MCF 10A (cell line): ENCODE measurements around the gene SLC39A9. TPM values are rescaled to one million over a fixed set of nuclear protein-coding genes. Genes with fewer than 3 reads are reported as not detected.

Source experiments
- BruUV-seq: library from RNA; stranded (reverse); fragments of 400-500 nt; replicated peaks from 2 replicates; lab custom pipeline; 2021; lab: Mats Ljungman, UMichigan
- CTCF ChIA-PET: fragments of 300-600 bp; sonication (Branson Sonifier 250); formaldehyde crosslinking; extraction: SDS; loops from one replicate; lab custom pipeline; 2021; ENCODE audit warnings: antibody characterized with exemption, inconsistent platforms; lab: Yijun Ruan, JAX
- POLR2A ChIA-PET: fragments of 300-600, 350-650 bp; sonication (Branson Sonifier 250); formaldehyde crosslinking; extraction: SDS; loops from one replicate; lab custom pipeline; 2020; ENCODE audit warnings: antibody characterized with exemption, inconsistent platforms; lab: Yijun Ruan, JAX
- DNase-seq: peaks from one replicate; pipeline ENCODE4 v3.0.0-alpha.2; 2018; ENCODE audit not compliant: unreplicated experiment
- H3K27ac Mint-ChIP-seq: one replicate; pipeline ENCODE4 v1.8.0; 2022; ENCODE audit warnings: mild to moderate bottlenecking, low read depth, mixed read lengths; ENCODE audit not compliant: unreplicated experiment
- H3K27me3 Mint-ChIP-seq: one replicate; pipeline ENCODE4 v1.8.0; 2022; ENCODE audit warnings: mixed read lengths; ENCODE audit not compliant: insufficient read depth, unreplicated experiment
- H3K36me3 Mint-ChIP-seq: one replicate; pipeline ENCODE4 v1.8.0; 2022; ENCODE audit warnings: mild to moderate bottlenecking, moderate library complexity, mixed read lengths; ENCODE audit not compliant: insufficient read depth, unreplicated experiment
- H3K4me1 Mint-ChIP-seq: one replicate; pipeline ENCODE4 v1.8.0; 2022; ENCODE audit warnings: mixed read lengths; ENCODE audit not compliant: insufficient read depth, unreplicated experiment
- H3K4me3 Mint-ChIP-seq: one replicate; pipeline ENCODE4 v1.8.0; 2022; ENCODE audit warnings: mild to moderate bottlenecking, moderate library complexity, mixed read lengths; ENCODE audit not compliant: unreplicated experiment
- H3K9me3 Mint-ChIP-seq: one replicate; pipeline ENCODE4 v1.8.0; 2022; ENCODE audit warnings: mixed read lengths; ENCODE audit not compliant: unreplicated experiment
- intact Hi-C: fragments of 100-400 bp; cut with micrococcal nuclease; formaldehyde crosslinking; loops from 2 replicates; pipeline ENCODE4 v1.14.1; 2022
- total RNA-seq: library from RNA; stranded (reverse); gene quantifications from 2 replicates; pipeline ENCODE4 v1.2.3, GENCODE V29; 2022
- TF ChIP-seq, protein P1 (sequence below): fragments of 200-600 bp; IDR thresholded peaks from one replicate; pipeline ENCODE4 v1.8.0; 2022; ENCODE audit warnings: antibody characterized with exemption, mild to moderate bottlenecking; ENCODE audit not compliant: unreplicated experiment

SLC39A9 gene
- total RNA-seq, 1 experiment from 2014 or later, result 69.7 TPM

DNA sequence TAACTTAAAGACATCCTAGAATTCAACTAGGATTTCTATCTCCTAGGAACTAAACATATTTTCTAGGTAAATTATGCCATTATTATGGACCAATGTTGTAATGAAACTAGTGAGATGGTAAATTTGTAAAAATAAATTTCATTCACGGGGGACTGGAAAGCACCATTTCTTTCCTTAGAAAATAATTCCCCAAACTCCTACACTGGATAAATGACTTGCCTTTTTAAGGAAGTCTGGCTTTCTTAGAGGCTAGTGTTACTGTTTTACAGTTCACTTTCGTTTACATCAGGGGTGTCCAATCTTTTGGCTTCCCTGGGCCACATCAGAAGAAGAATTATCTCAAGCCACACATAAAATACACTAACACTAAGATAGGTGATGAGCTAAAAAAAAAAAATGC lies 3.3 kb downstream of the SLC39A9 start:
- no peak for DNase-seq
- ChIA-PET POLR2A (interaction anchor here (0.6 to 1.9 kb wide), 4 partner anchors 14 to 365 kb away, joined by 4 to 7 read pairs (median 6); partner anchors contain the start of gene SRSF5), CTCF (interaction anchor here (0.5 to 0.9 kb wide), 2 partner anchors 58 to 558 kb away, joined by 3 to 4 read pairs; no protein-coding TSS in a partner anchor)
- Mint-ChIP-seq H3K27me3 (no peaks in the 10 kb centered on the region), H3K4me1 (peaks cover 19% of the 10 kb centered on the region), H3K36me3 (peaks cover 13% of the 10 kb centered on the region), H3K27ac (no peak overlapping the region), H3K9me3 (no peaks in the 10 kb centered on the region), H3K4me3 (peak overlapping the region; percentile 89)
- intact Hi-C loops, result no loop called here
- TF ChIP-seq, protein P1, sequence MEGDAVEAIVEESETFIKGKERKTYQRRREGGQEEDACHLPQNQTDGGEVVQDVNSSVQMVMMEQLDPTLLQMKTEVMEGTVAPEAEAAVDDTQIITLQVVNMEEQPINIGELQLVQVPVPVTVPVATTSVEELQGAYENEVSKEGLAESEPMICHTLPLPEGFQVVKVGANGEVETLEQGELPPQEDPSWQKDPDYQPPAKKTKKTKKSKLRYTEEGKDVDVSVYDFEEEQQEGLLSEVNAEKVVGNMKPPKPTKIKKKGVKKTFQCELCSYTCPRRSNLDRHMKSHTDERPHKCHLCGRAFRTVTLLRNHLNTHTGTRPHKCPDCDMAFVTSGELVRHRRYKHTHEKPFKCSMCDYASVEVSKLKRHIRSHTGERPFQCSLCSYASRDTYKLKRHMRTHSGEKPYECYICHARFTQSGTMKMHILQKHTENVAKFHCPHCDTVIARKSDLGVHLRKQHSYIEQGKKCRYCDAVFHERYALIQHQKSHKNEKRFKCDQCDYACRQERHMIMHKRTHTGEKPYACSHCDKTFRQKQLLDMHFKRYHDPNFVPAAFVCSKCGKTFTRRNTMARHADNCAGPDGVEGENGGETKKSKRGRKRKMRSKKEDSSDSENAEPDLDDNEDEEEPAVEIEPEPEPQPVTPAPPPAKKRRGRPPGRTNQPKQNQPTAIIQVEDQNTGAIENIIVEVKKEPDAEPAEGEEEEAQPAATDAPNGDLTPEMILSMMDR, result no peak
- no TSS peak for BruUV-seq

DNA sequence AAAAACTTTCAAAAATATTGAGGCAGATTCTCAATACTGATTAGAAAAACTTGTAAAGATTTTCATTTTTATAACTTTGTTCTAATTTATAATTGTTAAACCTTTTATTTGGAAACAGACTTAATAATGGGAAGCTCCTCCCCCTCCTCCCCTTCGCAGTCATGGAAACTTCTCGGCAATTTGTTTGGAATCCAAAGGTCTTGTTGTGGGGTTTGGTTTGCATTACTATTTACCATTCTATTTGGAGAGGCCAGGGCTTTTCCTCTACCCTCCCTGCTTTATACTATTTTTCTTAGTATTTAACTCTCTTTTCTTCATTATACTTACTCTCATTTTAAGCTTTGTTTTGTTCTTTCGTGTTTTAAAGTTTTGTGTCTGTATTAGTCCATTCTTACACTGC lies 6.0 kb downstream of the SLC39A9 start:
- no peak for DNase-seq
- no peak overlapping the region for H3K27ac Mint-ChIP-seq
- TF ChIP-seq, protein P1, result no peak
- H3K36me3 Mint-ChIP-seq, result peaks cover 15% of the 10 kb centered on the region
- H3K4me3 Mint-ChIP-seq, result no peak overlapping the region
- no peaks in the 10 kb centered on the region for H3K9me3 Mint-ChIP-seq
- ChIA-PET CTCF (interaction anchor here (0.5 to 1.0 kb wide), 2 partner anchors 33 to 161 kb away, joined by 3 read pairs; no protein-coding TSS in a partner anchor), POLR2A (no interaction called here)
- no TSS peak for BruUV-seq
- no peaks in the 10 kb centered on the region for H3K27me3 Mint-ChIP-seq
- intact Hi-C loops, result no loop called here
- H3K4me1 Mint-ChIP-seq, result peaks cover 19% of the 10 kb centered on the region

GRCh38 chr14:69404883-69405282 lies 6.4 kb downstream of the SLC39A9 start:
- DNase-seq, result no peak
- H3K27ac Mint-ChIP-seq, result no peak overlapping the region
- CTCF ChIA-PET, result no interaction called here
- H3K4me3 Mint-ChIP-seq, result no peak overlapping the region
- POLR2A ChIA-PET, result no interaction called here
- H3K4me1 Mint-ChIP-seq, result peaks cover 19% of the 10 kb centered on the region
- BruUV-seq, result no TSS peak
- intact Hi-C loops, result no loop called here
- H3K9me3 Mint-ChIP-seq, result no peaks in the 10 kb centered on the region
- no peaks in the 10 kb centered on the region for H3K27me3 Mint-ChIP-seq
- peaks cover 15% of the 10 kb centered on the region for H3K36me3 Mint-ChIP-seq
- TF ChIP-seq, protein P1, result no peak

DNA sequence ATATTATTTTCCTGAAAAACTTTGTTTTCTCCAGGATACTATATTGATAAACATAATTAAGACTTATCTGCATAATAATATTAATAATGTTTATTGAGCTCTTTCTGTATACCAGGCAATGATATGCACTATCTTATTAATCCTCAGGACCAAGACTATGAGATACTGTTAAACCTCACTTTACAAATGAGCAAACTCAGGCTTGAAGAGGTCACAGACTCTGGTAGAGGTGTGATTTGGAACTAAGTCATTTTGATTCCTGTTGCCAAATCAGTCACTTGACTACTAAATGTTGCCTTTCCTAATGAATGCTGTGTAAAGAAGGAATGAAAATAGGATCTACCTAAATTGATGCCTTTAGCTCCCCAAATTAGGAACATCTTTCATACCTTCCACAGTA lies 7.3 kb downstream of the SLC39A9 start:
- Mint-ChIP-seq H3K27me3 (no peaks in the 10 kb centered on the region), H3K9me3 (no peaks in the 10 kb centered on the region), H3K36me3 (peaks cover 15% of the 10 kb centered on the region), H3K4me1 (peaks cover 12% of the 10 kb centered on the region), H3K27ac (no peak overlapping the region), H3K4me3 (no peak overlapping the region)
- DNase-seq, result no peak
- intact Hi-C loops, result no loop called here
- POLR2A ChIA-PET, result interaction anchor here (0.7 kb wide), 1 partner anchor 54 kb away, joined by 3 read pairs; no protein-coding TSS in a partner anchor
- CTCF ChIA-PET, result no interaction called here
- BruUV-seq, result no TSS peak
- TF ChIP-seq, protein P1, result no peak
